IMR-90 (cell line): ENCODE data around the gene CDH2. TPM values are rescaled to one million over a fixed set of nuclear protein-coding genes. Genes with fewer than 3 reads are reported as not detected.
A peak's percentile ranks its signal among the peaks of the same experiment; 100 is the strongest.

ENCODE experiments used
- ATAC-seq: fragments of 200-7000 bp; cut with Tn5 transposase; 2 replicates; pipeline ENCODE4 v1.9.1; 2020; ENCODE audit warnings: low read depth, mild to moderate bottlenecking, moderate library complexity
- BruUV-seq: library from RNA; stranded (reverse); fragments of 400-500 nt; replicated peaks from 2 replicates; lab custom pipeline; 2021; lab: Mats Ljungman, UMichigan
- CTCF ChIA-PET: fragments of 300-600 bp; formaldehyde crosslinking; extraction: SDS; loops from one replicate; lab custom pipeline; 2021; ENCODE audit warnings: antibody characterized with exemption; lab: Yijun Ruan, JAX
- POLR2A ChIA-PET: fragments of 300-600 bp; sonication (Branson Sonifier 250); formaldehyde crosslinking; loops from one replicate; lab custom pipeline; 2022; ENCODE audit warnings: antibody characterized with exemption; ENCODE audit not compliant: unreplicated experiment; lab: Charles Lee
- DNase-seq: peaks from one replicate; pipeline ENCODE4 v3.0.0; 2013
- H2AFZ ChIP-seq: replicated peaks from 2 replicates; pipeline ENCODE3; 2013; ENCODE audit warnings: low read length, mild to moderate bottlenecking; ENCODE audit not compliant: poor library complexity
- H2AK5ac ChIP-seq: 2 replicates; pipeline ENCODE4 v1.6.1; 2013; ENCODE audit warnings: low read depth, low read length, inconsistent platforms
- H2AK9ac ChIP-seq: replicated peaks from 2 replicates; pipeline ENCODE3; 2013; ENCODE audit warnings: mild to moderate bottlenecking, low read depth, low read length, moderate library complexity; ENCODE audit not compliant: poor library complexity
- H2BK120ac ChIP-seq: 2 replicates; pipeline ENCODE4 v1.6.1; 2013; ENCODE audit warnings: low read depth, low read length, inconsistent platforms
- H2BK15ac ChIP-seq: 3 replicates; pipeline ENCODE4 v1.6.1; 2013; ENCODE audit warnings: low read depth, low read length, inconsistent platforms
- H2BK20ac ChIP-seq: 2 replicates; pipeline ENCODE4 v1.6.1; 2013; ENCODE audit warnings: low read depth, mild to moderate bottlenecking, inconsistent platforms, low read length, moderate library complexity
- H2BK5ac ChIP-seq: 2 replicates; pipeline ENCODE4 v1.6.1; 2013; ENCODE audit warnings: mild to moderate bottlenecking, low read depth, low read length, inconsistent platforms; ENCODE audit not compliant: poor library complexity, severe bottlenecking
- H3K14ac ChIP-seq: replicated peaks from 2 replicates; pipeline ENCODE4 v1.6.1; 2013; ENCODE audit warnings: low read depth, low read length, inconsistent platforms
- H3K18ac ChIP-seq: 2 replicates; pipeline ENCODE4 v1.6.1; 2013; ENCODE audit warnings: low read depth, low read length, control low read depth
- H3K23ac ChIP-seq: 2 replicates; pipeline ENCODE4 v1.6.1; 2013; ENCODE audit warnings: low read depth, low read length, inconsistent platforms
- H3K27ac ChIP-seq: 2 replicates; pipeline ENCODE4 v1.5.1; 2013; ENCODE audit warnings: mild to moderate bottlenecking, control low read depth, low read length; ENCODE audit not compliant: insufficient read depth
- H3K27me3 ChIP-seq: 2 replicates; pipeline ENCODE4 v1.6.1; 2013; ENCODE audit warnings: low read length; ENCODE audit not compliant: control insufficient read depth, insufficient read depth
- H3K36me3 ChIP-seq: 2 replicates; pipeline ENCODE4 v1.6.1; 2013; ENCODE audit warnings: low read length, mixed read lengths; ENCODE audit not compliant: control insufficient read depth, insufficient read depth
- H3K4ac ChIP-seq: 2 replicates; pipeline ENCODE4 v1.6.1; 2013; ENCODE audit warnings: low read depth, low read length, inconsistent platforms
- H3K4me1 ChIP-seq: 2 replicates; pipeline ENCODE4 v1.6.1; 2013; ENCODE audit warnings: low read length, mixed read lengths; ENCODE audit not compliant: control insufficient read depth, insufficient read depth
- H3K4me2 ChIP-seq: 2 replicates; pipeline ENCODE4 v1.6.1; 2013; ENCODE audit warnings: low read depth, mild to moderate bottlenecking, control low read depth, low read length, moderate library complexity
- H3K4me3 ChIP-seq: 2 replicates; pipeline ENCODE4 v1.5.1; 2013; ENCODE audit warnings: low read depth, mild to moderate bottlenecking, control low read depth, low read length, moderate library complexity; ENCODE audit not compliant: insufficient read depth
- H3K56ac ChIP-seq: 2 replicates; pipeline ENCODE4 v1.6.1; 2013; ENCODE audit warnings: low read length, inconsistent platforms; ENCODE audit not compliant: insufficient read depth; ENCODE audit errors: extremely low read depth
- H3K79me1 ChIP-seq, 2 experiments: 2 replicates each; pipeline ENCODE4 v1.6.1; 2013; ENCODE audit warnings: low read length in 2 of 2, inconsistent platforms in 1 of 2, low read depth in 1 of 2
- H3K9ac ChIP-seq: 2 replicates; pipeline ENCODE4 v1.6.1; 2013; ENCODE audit warnings: low read depth, low read length, control low read depth
- H3K9me1 ChIP-seq: 2 replicates; pipeline ENCODE4 v1.6.1; 2013; ENCODE audit warnings: low read length, inconsistent platforms; ENCODE audit not compliant: insufficient read depth
- H3K9me3 ChIP-seq: 2 replicates; pipeline ENCODE4 v1.6.1; 2013; ENCODE audit warnings: low read length; ENCODE audit not compliant: control insufficient read depth, insufficient read depth
- H4K20me1 ChIP-seq: 2 replicates; pipeline ENCODE4 v1.6.1; 2013; ENCODE audit warnings: low read length, inconsistent platforms; ENCODE audit not compliant: insufficient read depth
- H4K5ac ChIP-seq: 2 replicates; pipeline ENCODE4 v1.6.1; 2013; ENCODE audit warnings: mild to moderate bottlenecking, low read depth, low read length, control low read depth
- H4K8ac ChIP-seq, 2 experiments: 2 replicates each; pipeline ENCODE4 v1.6.1; 2013; ENCODE audit warnings: low read depth in 2 of 2, low read length in 2 of 2, control low read depth in 1 of 2, inconsistent platforms in 1 of 2
- H4K91ac ChIP-seq: 2 replicates; pipeline ENCODE4 v1.6.1; 2013; ENCODE audit warnings: low read depth, low read length, inconsistent platforms; ENCODE audit not compliant: insufficient read depth
- CEBPB ChIP-seq: IDR thresholded peaks from 2 replicates; pipeline ENCODE4 v1.6.1; 2012; ENCODE audit warnings: low read depth, low read length, improper control_type of control experiment
- CHD1 ChIP-seq: IDR thresholded peaks from 2 replicates; pipeline ENCODE4 v1.6.1; 2012; ENCODE audit warnings: low read depth, low read length, improper control_type of control experiment
- MAFK ChIP-seq: IDR thresholded peaks from 2 replicates; pipeline ENCODE4 v1.6.1; 2012; ENCODE audit warnings: low read depth, low read length, improper control_type of control experiment
- RCOR1 ChIP-seq: IDR thresholded peaks from 2 replicates; pipeline ENCODE4 v1.6.1; 2012; ENCODE audit warnings: mild to moderate bottlenecking, low read length, improper control_type of control experiment; ENCODE audit not compliant: insufficient replicate concordance
- RFX5 ChIP-seq: IDR thresholded peaks from 2 replicates; pipeline ENCODE4 v1.8.0; 2012; ENCODE audit warnings: low read depth, mild to moderate bottlenecking, low read length, moderate library complexity
- SMC3 ChIP-seq: fragments of 150-350 bp; IDR thresholded peaks from 2 replicates; pipeline ENCODE4 v1.6.1; 2016; ENCODE audit warnings: low read depth, mild to moderate bottlenecking, antibody characterized with exemption, low read length, moderate library complexity
- WGBS, 2 experiments: methylation state at CpG; one replicate each; pipeline versions ENCODE4 v1.1.5 to v1.1.7; 2013; ENCODE audit warnings: missing lambda C conversion rate in 2 of 2; ENCODE audit not compliant: insufficient read length in 1 of 2; ENCODE audit errors: extremely low coverage in 2 of 2; 5-methylcytosine and 5-hydroxymethylcytosine counted together
- dilution Hi-C: fragments of 300-500 bp; cut with HindIII; formaldehyde crosslinking; loops from one replicate; pipeline ENCODE4 v1.14.3; 2018; ENCODE audit warnings: low sequenced_read_pairs; ENCODE audit not compliant: unreplicated experiment
- in situ Hi-C: fragments of 300-500 bp; cut with MboI; formaldehyde crosslinking; loops from 3 replicates; pipeline ENCODE4 v1.14.3; 2019; ENCODE audit warnings: low sequenced_read_pairs, inconsistent platforms, mixed read lengths
- intact Hi-C: fragments of 100-400 bp; cut with micrococcal nuclease; formaldehyde crosslinking; loops from 2 replicates; pipeline ENCODE4 v1.10.0; 2022
- polyA plus RNA-seq, 3 experiments: library from polyadenylated mRNA; depleted of rRNA; stranded (reverse); fragments of >200 nt; gene quantifications; 2 replicates each; pipeline ENCODE4 v1.2.3, GENCODE V29; 2012; ENCODE audit warnings: low replicate concordance in 1 of 3
- total RNA-seq: library from RNA; depleted of rRNA; stranded (reverse); fragments of >200 nt; gene quantifications from 2 replicates; pipeline ENCODE4 v1.2.3, GENCODE V29; 2012
- TF ChIP-seq, protein P1 (sequence below): fragments of 150-350 bp; IDR thresholded peaks from 2 replicates; pipeline ENCODE4 v1.6.1; 2017; ENCODE audit warnings: mild to moderate bottlenecking, antibody characterized with exemption, low read length, low read depth
- TF ChIP-seq, protein P2 (sequence below): fragments of 150-350 bp; IDR thresholded peaks from 2 replicates; pipeline ENCODE4 v1.6.1; 2016; ENCODE audit warnings: low read depth, mild to moderate bottlenecking, low read length, moderate library complexity, borderline replicate concordance
- TF ChIP-seq, protein P3 (sequence below): conservative IDR thresholded peaks from 2 replicates; pipeline ENCODE4 v1.5.1; 2012; ENCODE audit warnings: mild to moderate bottlenecking, low read depth, low read length, improper control_type of control experiment

Gene CDH2
- total and polyA plus RNA-seq, 2 of the 4 experiments (the other 2 are of a cell fraction), result 55.6 to 111 TPM

DNA sequence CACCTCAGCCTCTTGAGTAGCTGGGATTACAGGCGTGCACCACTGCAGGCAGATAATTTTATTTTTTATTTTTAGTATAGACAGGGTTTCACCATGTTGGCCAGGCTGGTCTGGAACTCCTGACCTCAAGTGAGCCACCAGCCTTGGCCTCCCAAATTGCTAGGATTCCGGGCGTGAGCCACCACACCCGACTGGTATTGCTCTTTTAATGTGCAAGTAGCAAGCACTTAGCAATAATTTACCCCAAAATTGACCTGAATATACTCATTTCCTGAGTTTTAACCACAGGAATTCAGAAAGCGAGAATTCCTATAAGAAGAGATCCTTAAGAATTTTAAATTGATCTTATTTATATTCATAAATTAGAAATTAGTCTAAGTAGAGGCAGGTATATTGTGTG, 169.1 kb downstream of the CDH2 start:
- in situ Hi-C loops (no loop called here), dilution Hi-C loops (no loop called here), intact Hi-C loops (no loop called here)
- Histone ChIP-seq H3K56ac (no peak overlapping the region), H3K23ac (no peak overlapping the region), H3K27me3 (no peaks in the 10 kb centered on the region), H3K9me3 (no peaks in the 10 kb centered on the region), H3K18ac (no peak overlapping the region), H4K20me1 (no peaks in the 10 kb centered on the region), H3K4ac (no peak overlapping the region), H3K36me3 (peaks cover 3% of the 10 kb centered on the region; the same call in 1 of the 2 replicates), H2BK15ac (no peak overlapping the region), H3K4me3 (no peak overlapping the region), H4K8ac (no peak overlapping the region), H4K5ac (no peak overlapping the region), H3K9ac (no peak overlapping the region), H2BK20ac (no peak overlapping the region), H2AK5ac (no peak overlapping the region), H3K27ac (no peak overlapping the region), H3K4me2 (no peak overlapping the region), H3K14ac (no peak overlapping the region), H4K91ac (no peak overlapping the region), H3K79me1 (peaks cover 0 to 2% of the 10 kb centered on the region in 2 experiments; a peak in 2 of 4 replicates), H2BK5ac (no peak overlapping the region), H2AFZ (no peak overlapping the region), H2AK9ac (no peak overlapping the region), H3K4me1 (peaks cover 2% of the 10 kb centered on the region), H3K9me1 (peaks cover 5% of the 10 kb centered on the region; the same call in 1 of the 2 replicates), H2BK120ac (no peak overlapping the region)
- peak; percentile 18 for DNase-seq
- no TSS peak for BruUV-seq
- TF ChIP-seq MAFK, result no peak
- no peak for TF ChIP-seq CEBPB
- TF ChIP-seq RFX5, result no peak
- TF ChIP-seq SMC3, result no peak
- no peak for TF ChIP-seq CHD1
- TF ChIP-seq, protein P1, sequence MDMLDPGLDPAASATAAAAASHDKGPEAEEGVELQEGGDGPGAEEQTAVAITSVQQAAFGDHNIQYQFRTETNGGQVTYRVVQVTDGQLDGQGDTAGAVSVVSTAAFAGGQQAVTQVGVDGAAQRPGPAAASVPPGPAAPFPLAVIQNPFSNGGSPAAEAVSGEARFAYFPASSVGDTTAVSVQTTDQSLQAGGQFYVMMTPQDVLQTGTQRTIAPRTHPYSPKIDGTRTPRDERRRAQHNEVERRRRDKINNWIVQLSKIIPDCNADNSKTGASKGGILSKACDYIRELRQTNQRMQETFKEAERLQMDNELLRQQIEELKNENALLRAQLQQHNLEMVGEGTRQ, result no peak
- no peak for TF ChIP-seq RCOR1
- TF ChIP-seq, protein P2, sequence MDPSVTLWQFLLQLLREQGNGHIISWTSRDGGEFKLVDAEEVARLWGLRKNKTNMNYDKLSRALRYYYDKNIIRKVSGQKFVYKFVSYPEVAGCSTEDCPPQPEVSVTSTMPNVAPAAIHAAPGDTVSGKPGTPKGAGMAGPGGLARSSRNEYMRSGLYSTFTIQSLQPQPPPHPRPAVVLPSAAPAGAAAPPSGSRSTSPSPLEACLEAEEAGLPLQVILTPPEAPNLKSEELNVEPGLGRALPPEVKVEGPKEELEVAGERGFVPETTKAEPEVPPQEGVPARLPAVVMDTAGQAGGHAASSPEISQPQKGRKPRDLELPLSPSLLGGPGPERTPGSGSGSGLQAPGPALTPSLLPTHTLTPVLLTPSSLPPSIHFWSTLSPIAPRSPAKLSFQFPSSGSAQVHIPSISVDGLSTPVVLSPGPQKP, result no peak
- TF ChIP-seq, protein P3, sequence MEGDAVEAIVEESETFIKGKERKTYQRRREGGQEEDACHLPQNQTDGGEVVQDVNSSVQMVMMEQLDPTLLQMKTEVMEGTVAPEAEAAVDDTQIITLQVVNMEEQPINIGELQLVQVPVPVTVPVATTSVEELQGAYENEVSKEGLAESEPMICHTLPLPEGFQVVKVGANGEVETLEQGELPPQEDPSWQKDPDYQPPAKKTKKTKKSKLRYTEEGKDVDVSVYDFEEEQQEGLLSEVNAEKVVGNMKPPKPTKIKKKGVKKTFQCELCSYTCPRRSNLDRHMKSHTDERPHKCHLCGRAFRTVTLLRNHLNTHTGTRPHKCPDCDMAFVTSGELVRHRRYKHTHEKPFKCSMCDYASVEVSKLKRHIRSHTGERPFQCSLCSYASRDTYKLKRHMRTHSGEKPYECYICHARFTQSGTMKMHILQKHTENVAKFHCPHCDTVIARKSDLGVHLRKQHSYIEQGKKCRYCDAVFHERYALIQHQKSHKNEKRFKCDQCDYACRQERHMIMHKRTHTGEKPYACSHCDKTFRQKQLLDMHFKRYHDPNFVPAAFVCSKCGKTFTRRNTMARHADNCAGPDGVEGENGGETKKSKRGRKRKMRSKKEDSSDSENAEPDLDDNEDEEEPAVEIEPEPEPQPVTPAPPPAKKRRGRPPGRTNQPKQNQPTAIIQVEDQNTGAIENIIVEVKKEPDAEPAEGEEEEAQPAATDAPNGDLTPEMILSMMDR, result no peak
- CTCF ChIA-PET, result no interaction called here
- 82% methylated on average over 2 of the region's 5 CpGs; no CpG with 5 or more reads in 1 of the 2 experiments for WGBS, 2 experiments
- no peak for ATAC-seq
- POLR2A ChIA-PET, result no interaction called here
